Measurements from ENCODE around the gene SCUBE3.

DNA sequence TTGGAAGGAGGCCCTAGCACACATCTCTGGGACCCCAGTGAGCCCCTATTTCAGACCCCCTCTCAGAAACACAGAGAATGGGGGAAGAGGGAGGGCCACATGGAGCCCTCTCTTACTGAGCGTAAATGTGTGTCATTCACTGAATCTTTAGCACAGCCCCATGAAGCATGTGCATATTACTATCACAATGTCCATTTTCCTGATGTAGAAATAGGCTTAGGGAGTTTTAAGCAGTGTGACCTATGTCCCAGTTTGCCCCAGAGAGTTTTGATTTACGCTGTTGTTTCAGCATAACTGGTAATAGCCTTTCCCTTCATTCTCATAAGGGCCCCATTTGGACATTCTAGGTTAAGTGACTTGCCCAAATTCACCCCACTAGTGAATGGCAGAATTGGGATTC lies 47.6 kb upstream of the SCUBE3 start:
- no peak for TF ChIP-seq GATA3 (IDR thresholded peaks at IDR 0.05; ENCODE audit: low read depth, low read length)
- TF ChIP-seq GATA2 (IDR thresholded peaks at IDR 0.05; ENCODE audit: low read depth, low read length), result no peak
